HL-60 (cell line): Measurements from ENCODE around the gene SELENOI.
"Not testable (repeated sequence)": the region's sequence is repeated elsewhere in the genome, so short reads cannot be mapped to it uniquely, and the experiment has no call there.

Source experiments
- GABPA ChIP-seq: IDR thresholded peaks from 2 replicates; pipeline ENCODE4 v1.6.1; 2012; ENCODE audit warnings: low read depth
- POLR2AphosphoS5 ChIP-seq: IDR thresholded peaks from 2 replicates; pipeline ENCODE4 v1.6.1; 2012; ENCODE audit warnings: low read depth
- SPI1 ChIP-seq: IDR thresholded peaks from 2 replicates; pipeline ENCODE4 v1.6.1; 2012; ENCODE audit warnings: low read depth, mild to moderate bottlenecking, borderline replicate concordance
- TF ChIP-seq, protein P1 (sequence below): IDR thresholded peaks from one replicate; pipeline ENCODE4 v1.5.1; 2011; ENCODE audit warnings: low read length, control low read depth, inconsistent platforms; ENCODE audit not compliant: insufficient read depth
- TF ChIP-seq, protein P2 (sequence below): IDR thresholded peaks from 2 replicates; pipeline ENCODE4 v1.6.1; 2012; ENCODE audit warnings: low read depth; ENCODE audit not compliant: insufficient replicate concordance

DNA sequence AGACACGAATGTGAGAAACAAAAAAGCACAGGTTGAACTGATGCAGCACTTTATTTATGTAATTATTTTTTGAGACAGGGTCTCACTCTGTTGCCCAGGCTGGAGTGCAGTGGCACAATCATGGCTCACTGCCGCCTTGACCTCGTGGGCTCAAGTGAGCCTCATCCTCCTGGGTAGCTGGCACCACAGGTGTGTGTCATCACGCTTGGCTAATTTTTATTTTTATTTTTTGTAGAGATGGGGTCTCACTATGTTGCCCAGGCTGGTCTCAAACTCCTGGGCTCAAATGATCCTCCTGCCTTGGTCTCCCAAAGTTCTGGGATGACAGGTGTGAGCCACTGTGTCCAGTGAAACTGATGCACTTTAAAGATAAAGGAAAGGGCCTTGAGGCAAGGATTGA, 16.9 kb upstream of the SELENOI start:
- TF ChIP-seq, protein P1, sequence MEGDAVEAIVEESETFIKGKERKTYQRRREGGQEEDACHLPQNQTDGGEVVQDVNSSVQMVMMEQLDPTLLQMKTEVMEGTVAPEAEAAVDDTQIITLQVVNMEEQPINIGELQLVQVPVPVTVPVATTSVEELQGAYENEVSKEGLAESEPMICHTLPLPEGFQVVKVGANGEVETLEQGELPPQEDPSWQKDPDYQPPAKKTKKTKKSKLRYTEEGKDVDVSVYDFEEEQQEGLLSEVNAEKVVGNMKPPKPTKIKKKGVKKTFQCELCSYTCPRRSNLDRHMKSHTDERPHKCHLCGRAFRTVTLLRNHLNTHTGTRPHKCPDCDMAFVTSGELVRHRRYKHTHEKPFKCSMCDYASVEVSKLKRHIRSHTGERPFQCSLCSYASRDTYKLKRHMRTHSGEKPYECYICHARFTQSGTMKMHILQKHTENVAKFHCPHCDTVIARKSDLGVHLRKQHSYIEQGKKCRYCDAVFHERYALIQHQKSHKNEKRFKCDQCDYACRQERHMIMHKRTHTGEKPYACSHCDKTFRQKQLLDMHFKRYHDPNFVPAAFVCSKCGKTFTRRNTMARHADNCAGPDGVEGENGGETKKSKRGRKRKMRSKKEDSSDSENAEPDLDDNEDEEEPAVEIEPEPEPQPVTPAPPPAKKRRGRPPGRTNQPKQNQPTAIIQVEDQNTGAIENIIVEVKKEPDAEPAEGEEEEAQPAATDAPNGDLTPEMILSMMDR: not testable (repeated sequence)
- not testable (repeated sequence) for TF ChIP-seq GABPA, POLR2AphosphoS5, SPI1
- TF ChIP-seq, protein P2, sequence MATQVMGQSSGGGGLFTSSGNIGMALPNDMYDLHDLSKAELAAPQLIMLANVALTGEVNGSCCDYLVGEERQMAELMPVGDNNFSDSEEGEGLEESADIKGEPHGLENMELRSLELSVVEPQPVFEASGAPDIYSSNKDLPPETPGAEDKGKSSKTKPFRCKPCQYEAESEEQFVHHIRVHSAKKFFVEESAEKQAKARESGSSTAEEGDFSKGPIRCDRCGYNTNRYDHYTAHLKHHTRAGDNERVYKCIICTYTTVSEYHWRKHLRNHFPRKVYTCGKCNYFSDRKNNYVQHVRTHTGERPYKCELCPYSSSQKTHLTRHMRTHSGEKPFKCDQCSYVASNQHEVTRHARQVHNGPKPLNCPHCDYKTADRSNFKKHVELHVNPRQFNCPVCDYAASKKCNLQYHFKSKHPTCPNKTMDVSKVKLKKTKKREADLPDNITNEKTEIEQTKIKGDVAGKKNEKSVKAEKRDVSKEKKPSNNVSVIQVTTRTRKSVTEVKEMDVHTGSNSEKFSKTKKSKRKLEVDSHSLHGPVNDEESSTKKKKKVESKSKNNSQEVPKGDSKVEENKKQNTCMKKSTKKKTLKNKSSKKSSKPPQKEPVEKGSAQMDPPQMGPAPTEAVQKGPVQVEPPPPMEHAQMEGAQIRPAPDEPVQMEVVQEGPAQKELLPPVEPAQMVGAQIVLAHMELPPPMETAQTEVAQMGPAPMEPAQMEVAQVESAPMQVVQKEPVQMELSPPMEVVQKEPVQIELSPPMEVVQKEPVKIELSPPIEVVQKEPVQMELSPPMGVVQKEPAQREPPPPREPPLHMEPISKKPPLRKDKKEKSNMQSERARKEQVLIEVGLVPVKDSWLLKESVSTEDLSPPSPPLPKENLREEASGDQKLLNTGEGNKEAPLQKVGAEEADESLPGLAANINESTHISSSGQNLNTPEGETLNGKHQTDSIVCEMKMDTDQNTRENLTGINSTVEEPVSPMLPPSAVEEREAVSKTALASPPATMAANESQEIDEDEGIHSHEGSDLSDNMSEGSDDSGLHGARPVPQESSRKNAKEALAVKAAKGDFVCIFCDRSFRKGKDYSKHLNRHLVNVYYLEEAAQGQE: not testable (repeated sequence)
